ENCODE data around the gene DELE1. TPM values are rescaled to one million over a fixed set of nuclear protein-coding genes. Genes with fewer than 3 reads are reported as not detected.

DELE1 gene
- total and polyA plus RNA-seq, 2 donors (not counting 1 experiment from before 2014, with no cell fraction given): 124 to 127 TPM

DNA sequence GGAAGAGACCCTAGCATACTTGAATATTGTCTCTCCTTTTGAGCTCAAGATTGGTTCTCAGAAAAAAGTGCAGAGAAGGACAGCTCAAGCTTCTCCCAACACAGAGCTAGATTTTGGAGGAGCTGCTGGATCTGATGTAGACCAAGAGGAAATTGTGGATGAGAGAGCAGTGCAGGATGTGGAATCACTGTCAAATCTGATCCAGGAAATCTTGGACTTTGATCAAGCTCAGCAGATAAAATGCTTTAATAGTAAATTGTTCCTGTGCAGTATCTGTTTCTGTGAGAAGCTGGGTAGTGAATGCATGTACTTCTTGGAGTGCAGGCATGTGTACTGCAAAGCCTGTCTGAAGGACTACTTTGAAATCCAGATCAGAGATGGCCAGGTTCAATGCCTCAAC lies 54.7 kb downstream of the DELE1 start:
- H3K27ac Mint-ChIP-seq: no peak overlapping the region
- H4K20me1 ChIP-seq (ENCODE audit: control insufficient read depth, insufficient read depth, low read length, poor library complexity, severe bottlenecking): no peaks in the 10 kb centered on the region
- H3K4me3 Mint-ChIP-seq: no peak overlapping the region
- intact Hi-C loops (cut with micrococcal nuclease): no loop called here
- peaks cover 8 to 77% of the 10 kb centered on the region in 2 experiments for H3K36me3 ChIP-seq (replicated peaks in 1 of 2; ENCODE audit: control extremely low read depth in 1 of 2, control insufficient read depth in 1 of 2, extremely low read depth in 1 of 2, insufficient read depth in 2 of 2, low read length in 1 of 2)
- no peaks in the 10 kb centered on the region for H3K9me3 ChIP-seq (ENCODE audit: control extremely low read depth in 1 of 3, control insufficient read depth in 2 of 3, insufficient read depth in 1 of 3, low read length in 2 of 3)
- H3K4me2 ChIP-seq (replicated peaks; ENCODE audit: low read depth, low read length, poor library complexity, severe bottlenecking): no peak overlapping the region
- no peak overlapping the region for H3K9ac ChIP-seq (ENCODE audit: low read length)
- no peak overlapping the region for H3K27ac ChIP-seq (ENCODE audit: low read length in 2 of 2)
- no peaks in the 10 kb centered on the region for H3K27me3 ChIP-seq (replicated peaks in 1 of 4; ENCODE audit: control extremely low read depth in 1 of 4, control insufficient read depth in 3 of 4, insufficient read depth in 4 of 4, low read length in 3 of 4)
- DNase-seq (no peak), ATAC-seq (ENCODE audit: low read depth) (no peak)
- H3K9me3 Mint-ChIP-seq (ENCODE audit: insufficient read depth): no peaks in the 10 kb centered on the region
- H3K4me1 ChIP-seq (ENCODE audit: control insufficient read depth in 2 of 2, insufficient read depth in 2 of 2, low read length in 2 of 2): no peaks in the 10 kb centered on the region
- ChIA-PET POLR2A (no interaction called here), CTCF (interaction anchor here (1.6 to 4.0 kb wide), 4 partner anchors 9 to 286 kb away, joined by 4 to 22 read pairs (median 4); partner anchors contain the start of gene RNF14)
- H2AFZ ChIP-seq (ENCODE audit: insufficient read depth, low read depth, low read length, poor library complexity, severe bottlenecking): no peak overlapping the region
- no peak overlapping the region for H3K4me3 ChIP-seq (ENCODE audit: control extremely low read depth in 1 of 5, extremely low read depth in 1 of 5, insufficient read depth in 1 of 5, low read depth in 2 of 5, low read length in 4 of 5)
- no peak for TF ChIP-seq EZH2 (IDR thresholded peaks at IDR 0.05; ENCODE audit: borderline replicate concordance, insufficient read depth, low read depth, low read length, poor library complexity, severe bottlenecking)
- TF ChIP-seq, protein P1, sequence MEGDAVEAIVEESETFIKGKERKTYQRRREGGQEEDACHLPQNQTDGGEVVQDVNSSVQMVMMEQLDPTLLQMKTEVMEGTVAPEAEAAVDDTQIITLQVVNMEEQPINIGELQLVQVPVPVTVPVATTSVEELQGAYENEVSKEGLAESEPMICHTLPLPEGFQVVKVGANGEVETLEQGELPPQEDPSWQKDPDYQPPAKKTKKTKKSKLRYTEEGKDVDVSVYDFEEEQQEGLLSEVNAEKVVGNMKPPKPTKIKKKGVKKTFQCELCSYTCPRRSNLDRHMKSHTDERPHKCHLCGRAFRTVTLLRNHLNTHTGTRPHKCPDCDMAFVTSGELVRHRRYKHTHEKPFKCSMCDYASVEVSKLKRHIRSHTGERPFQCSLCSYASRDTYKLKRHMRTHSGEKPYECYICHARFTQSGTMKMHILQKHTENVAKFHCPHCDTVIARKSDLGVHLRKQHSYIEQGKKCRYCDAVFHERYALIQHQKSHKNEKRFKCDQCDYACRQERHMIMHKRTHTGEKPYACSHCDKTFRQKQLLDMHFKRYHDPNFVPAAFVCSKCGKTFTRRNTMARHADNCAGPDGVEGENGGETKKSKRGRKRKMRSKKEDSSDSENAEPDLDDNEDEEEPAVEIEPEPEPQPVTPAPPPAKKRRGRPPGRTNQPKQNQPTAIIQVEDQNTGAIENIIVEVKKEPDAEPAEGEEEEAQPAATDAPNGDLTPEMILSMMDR (IDR thresholded peaks at IDR 0.05): no peak
- H3K4me1 Mint-ChIP-seq: peaks cover 3% of the 10 kb centered on the region
- peaks cover 17% of the 10 kb centered on the region for H3K79me2 ChIP-seq (ENCODE audit: control insufficient read depth, insufficient read depth, low read length)
- H3K27me3 Mint-ChIP-seq: no peaks in the 10 kb centered on the region

DNA sequence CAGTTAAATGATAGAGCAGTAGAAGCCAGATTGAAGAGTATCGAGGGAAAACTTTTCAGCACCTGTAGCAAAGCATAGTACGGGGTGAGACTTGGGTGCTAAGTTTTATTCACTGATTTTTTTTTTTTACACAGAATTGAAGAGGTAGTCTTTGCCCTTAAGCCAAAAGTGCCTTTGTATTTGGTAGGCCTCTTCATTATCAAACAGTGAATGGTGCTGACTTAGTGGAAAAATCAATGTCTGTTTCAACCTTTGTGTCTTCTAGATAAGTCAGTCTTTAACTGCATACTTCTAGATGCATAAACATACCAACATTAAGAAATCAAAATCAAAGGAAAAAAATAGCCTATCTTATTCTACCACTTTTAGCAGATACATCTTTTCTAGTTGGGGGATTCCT lies 59.0 kb downstream of the DELE1 start:
- H3K36me3 ChIP-seq (replicated peaks in 1 of 2; ENCODE audit: control extremely low read depth in 1 of 2, control insufficient read depth in 1 of 2, extremely low read depth in 1 of 2, insufficient read depth in 2 of 2, low read length in 1 of 2): peaks cover 12 to 86% of the 10 kb centered on the region in 2 experiments
- Mint-ChIP-seq H3K4me1 (no peaks in the 10 kb centered on the region), H3K27me3 (no peaks in the 10 kb centered on the region), H3K4me3 (no peak overlapping the region), H3K27ac (no peak overlapping the region), H3K9me3 (ENCODE audit: insufficient read depth) (no peaks in the 10 kb centered on the region)
- no peak overlapping the region for H2AFZ ChIP-seq (ENCODE audit: insufficient read depth, low read depth, low read length, poor library complexity, severe bottlenecking)
- intact Hi-C loops (cut with micrococcal nuclease): no loop called here
- WGBS (ENCODE audit: insufficient coverage): no CpG with 5 or more reads among the region's 2 CpGs
- peaks cover 4% of the 10 kb centered on the region for H3K79me2 ChIP-seq (ENCODE audit: control insufficient read depth, insufficient read depth, low read length)
- no peaks in the 10 kb centered on the region for H4K20me1 ChIP-seq (ENCODE audit: control insufficient read depth, insufficient read depth, low read length, poor library complexity, severe bottlenecking)
- no peak overlapping the region for H3K4me2 ChIP-seq (replicated peaks; ENCODE audit: low read depth, low read length, poor library complexity, severe bottlenecking)
- DNase-seq (no peak), ATAC-seq (ENCODE audit: low read depth) (no peak)
- no peak for TF ChIP-seq EZH2 (IDR thresholded peaks at IDR 0.05; ENCODE audit: borderline replicate concordance, insufficient read depth, low read depth, low read length, poor library complexity, severe bottlenecking)
- TF ChIP-seq, protein P1 (IDR thresholded peaks at IDR 0.05): no peak
- H3K9me3 ChIP-seq (ENCODE audit: control extremely low read depth in 1 of 3, control insufficient read depth in 2 of 3, insufficient read depth in 1 of 3, low read length in 2 of 3): no peaks in the 10 kb centered on the region
- H3K4me1 ChIP-seq (ENCODE audit: control insufficient read depth in 2 of 2, insufficient read depth in 2 of 2, low read length in 2 of 2): no peaks in the 10 kb centered on the region
- no peak overlapping the region for H3K27ac ChIP-seq (ENCODE audit: low read length in 2 of 2)
- POLR2A ChIA-PET: no interaction called here
- H3K27me3 ChIP-seq (replicated peaks in 1 of 4; ENCODE audit: control extremely low read depth in 1 of 4, control insufficient read depth in 3 of 4, insufficient read depth in 4 of 4, low read length in 3 of 4): no peaks in the 10 kb centered on the region
- H3K9ac ChIP-seq (ENCODE audit: low read length): no peak overlapping the region
- CTCF ChIA-PET: no interaction called here
- H3K4me3 ChIP-seq (ENCODE audit: control extremely low read depth in 1 of 5, extremely low read depth in 1 of 5, insufficient read depth in 1 of 5, low read depth in 2 of 5, low read length in 4 of 5): no peak overlapping the region
